ENCODE measurements around the gene KLHL13.

DNA sequence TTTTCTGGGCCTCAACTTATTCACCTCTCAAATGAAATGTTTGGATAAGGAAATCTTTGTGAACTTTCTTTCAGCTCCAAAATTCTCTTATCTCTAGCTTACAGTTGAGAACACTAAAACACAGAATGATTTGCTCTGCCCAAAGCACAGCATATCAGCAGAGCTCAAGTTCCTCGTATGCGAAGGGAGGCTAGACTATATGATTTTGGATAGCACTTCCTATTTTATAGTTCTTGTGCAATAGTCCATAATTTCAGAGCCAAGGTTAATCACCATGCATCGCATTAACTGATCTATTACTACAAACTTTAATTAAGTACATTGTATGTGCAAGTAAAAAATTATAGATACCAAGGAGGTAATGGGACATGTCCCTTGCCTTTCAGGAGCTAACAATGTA lies 27.0 kb upstream of the KLHL13 start:
- TF ChIP-seq, protein P1, sequence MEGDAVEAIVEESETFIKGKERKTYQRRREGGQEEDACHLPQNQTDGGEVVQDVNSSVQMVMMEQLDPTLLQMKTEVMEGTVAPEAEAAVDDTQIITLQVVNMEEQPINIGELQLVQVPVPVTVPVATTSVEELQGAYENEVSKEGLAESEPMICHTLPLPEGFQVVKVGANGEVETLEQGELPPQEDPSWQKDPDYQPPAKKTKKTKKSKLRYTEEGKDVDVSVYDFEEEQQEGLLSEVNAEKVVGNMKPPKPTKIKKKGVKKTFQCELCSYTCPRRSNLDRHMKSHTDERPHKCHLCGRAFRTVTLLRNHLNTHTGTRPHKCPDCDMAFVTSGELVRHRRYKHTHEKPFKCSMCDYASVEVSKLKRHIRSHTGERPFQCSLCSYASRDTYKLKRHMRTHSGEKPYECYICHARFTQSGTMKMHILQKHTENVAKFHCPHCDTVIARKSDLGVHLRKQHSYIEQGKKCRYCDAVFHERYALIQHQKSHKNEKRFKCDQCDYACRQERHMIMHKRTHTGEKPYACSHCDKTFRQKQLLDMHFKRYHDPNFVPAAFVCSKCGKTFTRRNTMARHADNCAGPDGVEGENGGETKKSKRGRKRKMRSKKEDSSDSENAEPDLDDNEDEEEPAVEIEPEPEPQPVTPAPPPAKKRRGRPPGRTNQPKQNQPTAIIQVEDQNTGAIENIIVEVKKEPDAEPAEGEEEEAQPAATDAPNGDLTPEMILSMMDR (IDR thresholded peaks at IDR 0.05; ENCODE audit: insufficient read depth, low read length, poor library complexity, severe bottlenecking): no peak
- no peak for TF ChIP-seq EZH2phosphoT487 (conservative IDR thresholded peaks at IDR 0.05; ENCODE audit: low read length)

Data from SU-DHL-6 (cell line).